ENCODE results near the gene TMC2.

The TMC2 gene

DNA sequence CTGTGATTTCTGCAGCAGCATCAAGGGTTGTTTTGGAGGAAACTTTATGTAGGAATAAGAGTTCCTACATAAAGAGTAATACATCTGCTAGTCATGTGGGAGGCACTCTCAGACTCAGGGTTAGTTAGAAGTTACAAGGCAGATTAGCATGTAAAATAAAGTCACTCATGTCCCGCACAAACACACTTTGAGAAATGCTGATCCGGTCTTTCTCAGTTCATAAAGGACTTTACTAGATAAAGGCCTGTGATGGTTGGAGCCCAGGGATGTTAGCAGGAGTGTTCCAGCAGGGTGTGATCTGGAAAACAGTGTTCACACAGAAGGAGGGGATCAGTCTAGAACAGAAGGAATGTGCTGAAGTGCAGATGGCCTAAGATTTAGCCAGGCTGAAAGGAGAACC is 83.0 kb downstream of the TMC2 start:
- no peak overlapping the region for H3K4me3 ChIP-seq (ENCODE audit: low read depth, low read length)
- TF ChIP-seq, protein P1, sequence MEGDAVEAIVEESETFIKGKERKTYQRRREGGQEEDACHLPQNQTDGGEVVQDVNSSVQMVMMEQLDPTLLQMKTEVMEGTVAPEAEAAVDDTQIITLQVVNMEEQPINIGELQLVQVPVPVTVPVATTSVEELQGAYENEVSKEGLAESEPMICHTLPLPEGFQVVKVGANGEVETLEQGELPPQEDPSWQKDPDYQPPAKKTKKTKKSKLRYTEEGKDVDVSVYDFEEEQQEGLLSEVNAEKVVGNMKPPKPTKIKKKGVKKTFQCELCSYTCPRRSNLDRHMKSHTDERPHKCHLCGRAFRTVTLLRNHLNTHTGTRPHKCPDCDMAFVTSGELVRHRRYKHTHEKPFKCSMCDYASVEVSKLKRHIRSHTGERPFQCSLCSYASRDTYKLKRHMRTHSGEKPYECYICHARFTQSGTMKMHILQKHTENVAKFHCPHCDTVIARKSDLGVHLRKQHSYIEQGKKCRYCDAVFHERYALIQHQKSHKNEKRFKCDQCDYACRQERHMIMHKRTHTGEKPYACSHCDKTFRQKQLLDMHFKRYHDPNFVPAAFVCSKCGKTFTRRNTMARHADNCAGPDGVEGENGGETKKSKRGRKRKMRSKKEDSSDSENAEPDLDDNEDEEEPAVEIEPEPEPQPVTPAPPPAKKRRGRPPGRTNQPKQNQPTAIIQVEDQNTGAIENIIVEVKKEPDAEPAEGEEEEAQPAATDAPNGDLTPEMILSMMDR (IDR thresholded peaks at IDR 0.05; ENCODE audit: low read depth, low read length): no peak

DNA sequence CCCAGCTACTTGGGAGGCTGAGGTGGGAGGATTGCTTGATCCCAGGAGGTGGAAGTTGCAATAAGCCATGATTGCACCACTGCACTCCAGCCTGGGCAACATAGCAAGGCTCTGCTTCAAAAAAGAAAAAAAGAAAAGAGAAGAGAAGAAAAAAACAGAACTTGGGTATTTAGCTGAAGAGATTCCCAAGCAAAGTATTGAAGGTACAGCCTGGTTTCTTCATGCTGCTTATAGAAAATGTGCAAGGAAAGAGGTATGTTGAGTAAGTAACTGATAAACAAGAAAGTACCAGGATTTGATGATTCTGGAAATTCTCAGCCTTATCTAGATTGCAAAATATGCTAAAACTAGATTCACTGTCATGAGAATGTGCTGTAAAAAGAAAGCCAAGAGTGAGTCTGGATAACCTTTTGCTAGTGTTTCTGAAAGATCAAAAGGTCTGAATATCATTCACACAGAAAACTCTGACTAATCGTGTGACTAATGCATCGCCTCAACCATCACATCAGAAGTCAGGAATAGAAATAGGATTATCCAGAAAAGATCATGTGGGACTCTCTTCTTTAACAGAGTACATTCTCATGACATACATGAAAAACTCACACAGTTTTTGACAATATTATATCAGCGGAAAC is 83.7 kb downstream of the TMC2 start:
- no peak overlapping the region for H3K4me3 ChIP-seq (ENCODE audit: low read depth, low read length)
- TF ChIP-seq, protein P1 (IDR thresholded peaks at IDR 0.05; ENCODE audit: low read depth, low read length): no peak

DNA sequence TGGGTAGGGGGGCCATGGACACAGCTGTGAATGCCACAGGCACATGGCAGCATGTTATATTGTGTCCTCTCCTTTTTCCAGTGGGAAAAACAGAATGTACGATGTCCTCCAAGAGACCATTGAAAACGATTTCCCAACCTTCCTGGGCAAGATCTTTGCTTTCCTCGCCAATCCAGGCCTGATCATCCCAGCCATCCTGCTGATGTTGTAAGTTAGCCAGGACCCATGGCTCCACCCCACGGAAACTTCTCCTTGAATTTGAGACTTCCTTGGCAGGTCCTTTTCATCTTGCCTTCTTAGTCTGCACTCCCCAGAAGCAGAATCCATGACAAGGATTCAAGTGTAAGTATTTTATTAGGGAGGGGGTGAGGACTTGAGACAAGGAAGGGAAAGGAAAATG is 87.8 kb downstream of the TMC2 start:
- H3K4me3 ChIP-seq (ENCODE audit: low read depth, low read length): no peak overlapping the region
- TF ChIP-seq, protein P1 (IDR thresholded peaks at IDR 0.05; ENCODE audit: low read depth, low read length): no peak

DNA sequence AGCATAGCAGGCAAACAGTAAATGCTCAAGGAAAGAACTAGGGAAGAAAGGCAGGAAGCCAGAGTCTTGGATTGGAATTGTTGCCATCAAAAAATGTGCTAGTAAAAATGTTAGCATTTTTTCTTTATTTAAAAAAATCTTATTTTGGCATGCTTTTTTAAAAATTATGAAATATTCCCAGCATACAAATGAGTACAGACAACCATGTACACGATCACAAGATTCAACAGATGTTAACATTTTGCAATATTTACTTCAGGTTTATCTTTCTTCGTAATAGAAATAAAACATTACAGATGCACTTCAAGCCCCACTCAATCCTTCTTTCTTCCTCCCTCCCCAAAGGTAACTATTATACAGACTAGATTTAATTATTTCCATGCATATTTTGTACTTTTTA is 88.7 kb downstream of the TMC2 start:
- H3K4me3 ChIP-seq (ENCODE audit: low read depth, low read length): no peak overlapping the region
- TF ChIP-seq, protein P1 (IDR thresholded peaks at IDR 0.05; ENCODE audit: low read depth, low read length): no peak

DNA sequence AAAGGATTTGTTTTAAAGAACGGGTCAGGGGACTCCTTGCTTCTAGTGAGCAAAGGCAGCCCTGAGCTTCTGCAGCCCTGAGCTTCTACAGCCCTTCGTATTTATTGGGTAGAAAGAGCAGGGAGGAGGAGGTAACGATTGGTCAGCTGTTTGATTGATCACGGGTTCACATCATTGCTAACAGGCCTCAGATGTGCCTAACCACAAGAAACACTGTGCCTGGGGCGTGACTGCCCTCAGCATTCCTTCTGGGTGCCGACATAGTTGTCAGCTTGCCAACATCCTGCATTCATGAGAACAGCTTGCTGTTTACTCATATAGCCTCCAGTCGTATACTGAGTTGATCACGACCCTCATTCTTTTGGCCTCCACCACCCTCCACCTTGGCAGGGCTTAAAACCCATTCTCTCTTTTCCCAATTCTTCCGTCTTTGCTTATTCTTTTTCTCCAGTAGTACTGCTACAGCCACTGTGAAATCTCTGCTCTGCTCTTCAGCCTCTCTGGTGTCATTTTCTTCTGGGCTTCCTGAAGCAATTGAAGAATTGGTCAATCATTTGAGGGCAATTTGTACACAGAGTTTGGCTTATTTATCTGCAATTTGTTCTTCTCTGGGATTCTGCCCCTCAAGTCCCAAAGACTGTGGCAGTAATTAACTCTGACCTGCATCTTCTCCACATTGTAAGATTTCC is 90.6 kb downstream of the TMC2 start:
- no peak overlapping the region for H3K4me3 ChIP-seq (ENCODE audit: low read depth, low read length)
- TF ChIP-seq, protein P1 (IDR thresholded peaks at IDR 0.05; ENCODE audit: low read depth, low read length): no peak

DNA sequence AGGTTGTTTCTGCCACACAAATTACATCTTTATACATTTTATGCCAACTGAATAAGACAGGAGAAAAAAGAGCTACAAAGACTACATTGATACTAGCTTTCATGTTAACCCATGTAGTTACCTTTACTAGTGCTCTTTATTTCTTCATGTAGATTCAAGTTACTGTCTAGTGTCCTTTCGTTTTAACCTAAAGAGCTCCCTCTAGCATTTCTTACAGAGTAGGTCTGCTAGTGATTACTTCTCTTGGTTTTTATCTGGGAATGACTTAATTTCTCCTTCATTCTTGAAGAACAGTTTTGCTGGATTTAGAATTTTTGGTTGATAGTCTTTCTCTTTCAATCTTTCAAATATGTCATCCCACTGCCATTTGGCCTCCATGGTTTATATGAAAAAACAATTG is 94.9 kb downstream of the TMC2 start:
- TF ChIP-seq, protein P1 (IDR thresholded peaks at IDR 0.05; ENCODE audit: low read depth, low read length): no peak
- no peak overlapping the region for H3K4me3 ChIP-seq (ENCODE audit: low read depth, low read length)

DNA sequence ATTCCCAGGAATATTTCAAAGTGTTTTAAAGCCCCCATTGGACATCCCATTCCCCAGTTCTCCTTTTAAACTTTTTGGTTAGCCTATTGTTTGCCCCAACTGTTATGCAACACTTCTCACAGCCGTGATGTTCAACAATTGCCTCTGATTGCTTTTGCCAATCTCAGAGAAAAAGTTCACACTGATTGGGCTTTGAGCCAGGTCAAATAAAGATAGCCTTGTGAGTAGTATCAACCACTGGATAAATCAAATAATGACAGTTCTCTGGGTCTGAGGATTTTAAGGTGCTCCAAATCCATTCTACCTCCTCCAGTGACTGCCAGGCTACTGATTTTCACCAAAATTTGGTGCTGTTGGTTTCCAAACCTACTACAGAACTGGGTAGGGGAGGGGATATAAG is 97.0 kb downstream of the TMC2 start:
- no peak overlapping the region for H3K4me3 ChIP-seq (ENCODE audit: low read depth, low read length)
- TF ChIP-seq, protein P1 (IDR thresholded peaks at IDR 0.05; ENCODE audit: low read depth, low read length): no peak

Measured in WI38 (cell line).